LNCAP (cell line): ENCODE measurements around the gene FSCN2.

Experiments used
- TF ChIP-seq, protein P1 (sequence below): fragments of 450-650 bp; IDR thresholded peaks from 2 replicates; pipeline ENCODE4 v1.5.1; 2017; ENCODE audit warnings: mild to moderate bottlenecking

The FSCN2 gene

DNA sequence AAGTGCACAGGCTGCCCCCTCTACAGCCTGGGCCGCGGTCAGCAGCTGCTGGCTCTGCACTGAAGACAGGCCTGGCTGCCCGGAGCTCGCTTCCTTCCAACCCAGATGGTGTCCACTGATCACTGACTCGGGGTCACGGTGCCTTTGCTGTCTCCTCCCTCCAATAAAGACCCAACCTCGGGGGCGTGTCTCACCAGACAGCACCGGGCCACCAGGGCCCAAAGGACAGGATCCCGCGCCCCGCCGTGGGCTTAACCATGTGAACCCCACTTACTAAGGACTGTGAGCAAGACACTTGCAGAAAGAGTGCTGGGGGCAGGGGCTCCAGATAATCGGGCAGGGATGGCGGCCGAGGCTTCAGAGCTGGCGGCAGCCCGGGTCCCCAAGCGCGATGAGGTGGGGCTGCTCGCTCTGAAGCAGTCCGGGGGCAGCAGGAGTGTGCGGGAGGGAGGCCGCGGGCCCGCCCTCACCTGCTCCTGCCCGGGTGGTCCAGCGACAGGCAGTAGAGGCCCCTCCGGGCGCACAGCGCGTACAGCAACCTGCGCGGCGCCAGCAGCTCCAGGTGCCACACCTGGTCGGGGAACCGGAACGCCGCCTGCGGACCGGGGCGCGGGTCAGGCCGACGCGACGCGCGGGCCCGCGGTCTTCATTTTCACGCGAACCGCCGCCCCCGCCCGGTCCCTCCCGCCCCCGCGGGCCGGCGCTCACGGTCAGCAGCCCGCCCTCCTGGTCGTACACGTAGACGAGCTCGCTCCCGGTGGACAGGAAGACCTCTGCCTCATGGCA lies 23.5 kb downstream of the FSCN2 start:
- TF ChIP-seq, protein P1, sequence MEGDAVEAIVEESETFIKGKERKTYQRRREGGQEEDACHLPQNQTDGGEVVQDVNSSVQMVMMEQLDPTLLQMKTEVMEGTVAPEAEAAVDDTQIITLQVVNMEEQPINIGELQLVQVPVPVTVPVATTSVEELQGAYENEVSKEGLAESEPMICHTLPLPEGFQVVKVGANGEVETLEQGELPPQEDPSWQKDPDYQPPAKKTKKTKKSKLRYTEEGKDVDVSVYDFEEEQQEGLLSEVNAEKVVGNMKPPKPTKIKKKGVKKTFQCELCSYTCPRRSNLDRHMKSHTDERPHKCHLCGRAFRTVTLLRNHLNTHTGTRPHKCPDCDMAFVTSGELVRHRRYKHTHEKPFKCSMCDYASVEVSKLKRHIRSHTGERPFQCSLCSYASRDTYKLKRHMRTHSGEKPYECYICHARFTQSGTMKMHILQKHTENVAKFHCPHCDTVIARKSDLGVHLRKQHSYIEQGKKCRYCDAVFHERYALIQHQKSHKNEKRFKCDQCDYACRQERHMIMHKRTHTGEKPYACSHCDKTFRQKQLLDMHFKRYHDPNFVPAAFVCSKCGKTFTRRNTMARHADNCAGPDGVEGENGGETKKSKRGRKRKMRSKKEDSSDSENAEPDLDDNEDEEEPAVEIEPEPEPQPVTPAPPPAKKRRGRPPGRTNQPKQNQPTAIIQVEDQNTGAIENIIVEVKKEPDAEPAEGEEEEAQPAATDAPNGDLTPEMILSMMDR: no peak

DNA sequence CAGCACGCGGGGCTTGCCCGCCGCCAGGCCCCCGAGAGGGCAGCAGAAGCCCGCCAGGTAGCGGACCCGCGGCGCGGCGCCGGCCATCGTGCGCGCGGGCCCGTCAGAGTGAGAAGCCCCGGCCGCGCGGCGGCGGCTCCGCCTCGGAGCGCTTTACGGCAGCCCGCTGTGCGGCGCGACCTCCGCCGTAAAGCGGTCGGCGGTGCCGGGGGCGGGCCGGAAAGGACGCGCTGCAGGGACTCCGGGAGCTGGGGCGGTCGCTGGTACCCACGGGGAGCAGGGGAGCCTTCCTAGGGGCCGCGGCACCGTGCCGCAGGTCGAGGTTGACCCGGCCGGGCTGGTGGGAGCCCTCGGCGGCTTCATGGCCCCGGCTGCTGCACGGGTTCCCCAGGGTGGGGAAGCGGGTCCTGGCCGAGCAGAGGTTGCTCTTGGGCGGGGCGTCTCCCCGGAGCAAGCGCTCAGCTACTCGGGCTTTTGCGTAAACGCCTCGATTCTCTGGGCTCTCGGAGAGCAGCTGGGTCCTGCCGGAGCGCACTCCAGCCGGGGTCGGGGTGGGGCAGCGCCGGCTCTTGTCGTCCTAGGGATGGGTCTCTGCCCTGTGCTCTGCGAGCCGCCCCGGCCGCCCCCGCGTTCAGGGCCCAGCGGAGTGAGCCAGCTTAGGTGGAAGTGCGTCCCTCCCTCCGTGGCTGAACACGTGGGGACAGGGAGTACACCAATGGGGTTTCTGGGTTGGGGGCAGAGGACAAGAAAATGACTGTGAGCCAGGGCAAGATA lies 24.3 kb downstream of the FSCN2 start, which contains the start of gene FAAP100:
Gene FAAP100 (minus strand): TSS at position 110 of the 774 bp plus-strand sequence. CDS start 23 bp downstream, at position 87.
- TF ChIP-seq, protein P1: no peak

DNA sequence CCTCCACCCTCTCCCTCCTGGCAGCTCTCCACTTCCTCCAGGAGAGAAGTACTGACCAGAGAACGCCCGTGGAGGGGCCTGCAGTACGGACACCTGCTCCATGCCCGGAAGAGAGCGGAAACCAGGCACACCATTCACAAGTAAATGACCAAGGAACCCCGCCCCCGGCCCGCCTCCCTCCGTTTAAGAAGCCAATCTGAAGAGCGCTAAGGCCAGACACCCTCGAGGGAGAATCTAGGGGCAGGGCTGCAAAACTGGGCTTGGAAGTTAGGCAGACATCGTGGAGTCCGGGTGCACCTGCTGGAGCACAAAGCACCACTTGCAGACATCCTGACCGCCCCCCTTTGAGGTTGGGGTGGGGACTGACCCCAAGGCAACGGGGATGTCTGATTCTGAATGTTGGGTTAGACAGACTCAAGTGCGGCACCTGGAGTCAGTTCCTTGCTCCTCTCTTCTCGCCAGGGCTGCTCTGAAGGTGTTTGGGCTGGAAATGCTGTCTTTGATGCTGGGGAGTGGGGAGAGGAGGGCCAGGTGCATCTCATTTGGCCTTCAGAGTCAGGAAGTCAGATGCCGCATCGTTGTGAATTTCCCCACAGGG lies 24.9 kb downstream of the FSCN2 start:
- TF ChIP-seq, protein P1: no peak; the same call in 1 of the 2 replicates

DNA sequence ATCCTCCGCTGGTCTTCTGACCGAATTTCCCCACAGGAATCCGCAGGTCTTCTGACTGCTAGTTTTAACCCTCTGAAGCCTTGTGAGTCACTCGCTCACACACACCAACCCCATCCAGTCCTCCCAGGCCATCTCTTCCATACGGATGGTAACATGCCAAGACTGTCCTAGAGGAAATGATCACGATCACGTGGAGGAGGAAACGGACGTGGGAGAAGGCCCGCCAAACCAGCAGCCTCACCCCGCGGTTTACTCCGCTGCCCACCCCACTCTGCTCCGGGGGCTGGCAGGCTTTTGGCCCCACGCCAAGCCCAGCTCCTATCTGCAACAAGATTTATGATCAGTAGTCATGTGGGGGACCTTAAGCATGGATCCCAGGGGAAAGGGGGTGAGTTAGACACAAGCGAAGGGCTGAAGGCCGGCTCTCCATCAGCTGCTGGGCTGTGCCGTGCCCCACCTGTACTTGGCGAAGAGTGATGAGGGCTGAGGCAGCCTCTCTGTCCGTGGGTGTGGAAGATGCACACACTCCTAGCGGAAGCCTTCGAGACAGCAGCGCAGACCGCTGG lies 25.5 kb downstream of the FSCN2 start:
- TF ChIP-seq, protein P1: no peak

DNA sequence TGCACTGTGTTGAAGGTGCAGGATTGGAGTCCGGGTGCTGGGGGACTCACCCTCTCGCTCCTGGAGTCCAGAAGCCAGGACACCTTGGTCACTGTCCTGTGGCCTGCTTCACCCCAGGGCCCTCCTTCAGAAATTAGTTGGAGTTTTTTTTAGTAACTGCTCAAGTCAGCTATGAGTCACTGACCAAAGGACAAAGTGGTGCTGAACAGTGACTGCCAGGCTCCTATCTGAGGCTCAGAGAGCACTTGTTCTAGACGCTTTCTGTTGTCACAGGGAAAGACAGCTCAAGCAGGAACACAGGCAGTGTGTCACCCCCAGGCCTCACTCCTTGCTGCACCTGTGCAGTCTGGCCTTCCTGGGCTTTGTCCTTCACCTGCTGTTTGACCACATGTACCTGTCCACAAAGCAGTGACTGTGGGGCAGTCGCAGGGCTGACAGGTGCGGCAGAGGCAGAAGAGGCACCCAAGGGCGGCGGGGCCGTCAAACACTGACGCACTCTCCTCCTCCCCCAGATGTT lies 28.1 kb downstream of the FSCN2 start:
- TF ChIP-seq, protein P1: no peak

DNA sequence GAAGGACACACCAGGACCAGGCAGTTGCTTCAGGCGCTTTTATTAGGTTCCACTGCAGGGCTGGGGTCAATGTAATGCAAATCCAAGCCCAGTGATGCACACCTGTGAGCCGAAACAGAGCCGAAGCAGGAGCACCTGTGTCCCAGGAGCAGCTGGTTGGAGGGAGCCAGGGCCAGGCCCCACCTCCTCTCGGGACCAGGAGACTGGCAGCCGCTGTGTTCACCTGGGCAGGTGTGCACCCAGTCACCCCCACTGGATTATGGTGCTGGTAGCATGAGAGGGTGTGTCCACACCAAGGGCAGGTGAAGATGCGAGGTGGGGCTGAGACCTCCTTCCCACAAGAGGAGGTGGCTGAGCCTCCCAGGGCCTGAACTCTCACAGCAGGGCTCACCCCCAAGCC lies 28.7 kb downstream of the FSCN2 start:
- TF ChIP-seq, protein P1: no peak
